SH-SY5Y (cell line): Measurements from ENCODE around the gene HBB.

ENCODE experiments used
- GATA2 ChIP-seq: IDR thresholded peaks from 2 replicates; pipeline ENCODE4 v1.6.1; 2011; ENCODE audit warnings: mild to moderate bottlenecking, low read depth, low read length
- GATA3 ChIP-seq: IDR thresholded peaks from 2 replicates; pipeline ENCODE4 v1.6.1; 2011; ENCODE audit warnings: low read depth, mild to moderate bottlenecking, low read length, moderate library complexity

HBB gene

GRCh38 chr11:5238486-5238885 is 11.6 kb upstream of the HBB start:
- TF ChIP-seq GATA2 = no peak
- no peak for TF ChIP-seq GATA3

DNA sequence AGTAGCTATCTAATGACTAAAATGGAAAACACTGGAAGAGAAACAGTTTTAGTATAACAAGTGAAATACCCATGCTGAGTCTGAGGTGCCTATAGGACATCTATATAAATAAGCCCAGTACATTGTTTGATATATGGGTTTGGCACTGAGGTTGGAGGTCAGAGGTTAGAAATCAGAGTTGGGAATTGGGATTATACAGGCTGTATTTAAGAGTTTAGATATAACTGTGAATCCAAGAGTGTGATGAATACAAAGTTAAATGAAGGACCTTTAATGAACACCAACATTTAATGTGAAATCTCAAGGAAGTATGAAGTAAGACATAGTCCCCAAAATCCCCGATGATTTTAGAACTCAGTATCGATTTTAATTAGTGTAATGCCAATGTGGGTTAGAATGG is 10.5 kb upstream of the HBB start:
- no peak for TF ChIP-seq GATA3
- no peak for TF ChIP-seq GATA2

DNA sequence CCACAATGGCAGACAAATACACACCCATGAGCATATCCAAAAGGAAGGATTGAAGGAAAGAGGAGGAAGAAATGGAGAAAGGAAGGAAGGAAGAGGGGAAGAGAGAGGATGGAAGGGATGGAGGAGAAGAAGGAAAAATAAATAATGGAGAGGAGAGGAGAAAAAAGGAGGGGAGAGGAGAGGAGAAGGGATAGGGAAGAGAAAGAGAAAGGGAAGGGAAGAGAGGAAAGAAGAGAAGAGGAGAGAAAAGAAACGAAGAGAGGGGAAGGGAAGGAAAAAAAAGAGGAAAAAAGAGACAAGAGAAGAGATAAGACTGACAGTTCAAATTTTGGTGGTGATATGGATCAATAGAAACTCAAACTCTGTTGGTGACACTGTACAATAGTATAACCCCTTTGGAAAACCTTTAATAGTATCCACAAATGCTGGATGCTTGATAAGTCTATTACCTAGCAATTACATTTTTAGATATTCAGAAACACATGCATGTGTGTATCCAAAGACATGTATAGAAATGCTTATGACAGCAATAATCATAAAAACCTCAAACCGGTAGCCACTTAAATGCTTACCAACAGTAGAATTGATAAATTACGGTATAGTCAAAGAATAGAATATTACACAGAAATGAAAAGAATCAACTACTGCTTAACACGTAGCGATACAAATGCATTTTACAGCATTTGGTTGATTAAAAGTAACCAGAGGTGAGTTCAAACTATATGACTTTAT is 8.7 kb upstream of the HBB start:
- TF ChIP-seq GATA2 (no peak), GATA3 (no peak)

GRCh38 chr11:5234381-5234834 is 7.5 kb upstream of the HBB start, which contains the start of gene HBD:
Gene HBD (minus strand): TSS chr11:5234483. CDS start chr11:5234433, 50 bp downstream.
- no peak for TF ChIP-seq GATA2
- TF ChIP-seq GATA3 = no peak

GRCh38 chr11:5233307-5233706 is 6.4 kb upstream of the HBB start:
- no peak for TF ChIP-seq GATA3
- TF ChIP-seq GATA2 = no peak

GRCh38 chr11:5232821-5233220 is 6.0 kb upstream of the HBB start:
- no peak for TF ChIP-seq GATA2
- TF ChIP-seq GATA3 = no peak

- TF ChIP-seq GATA3 (no peak), GATA2 (no peak)
These were observed 5.3 kb upstream of the HBB start for GRCh38 chr11:5232176-5232575.

DNA sequence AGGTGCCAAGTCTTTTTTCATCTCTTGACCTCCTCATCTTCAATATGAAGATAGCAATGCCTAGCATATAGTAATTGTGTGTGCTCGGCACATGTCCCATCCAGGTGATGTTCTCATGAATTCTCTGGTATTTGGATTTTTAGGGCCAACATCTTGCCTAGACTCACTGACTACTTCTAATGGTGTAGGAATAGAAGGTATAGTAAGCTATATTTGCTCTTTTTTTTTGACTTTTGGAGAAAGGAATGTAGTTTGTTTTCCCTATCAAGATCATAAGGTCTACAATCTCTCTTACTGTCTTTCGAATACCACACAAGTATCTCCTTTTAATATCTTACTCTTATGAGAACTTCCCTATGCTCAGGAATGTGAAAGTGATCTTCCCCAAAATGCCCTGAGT is 4.2 kb upstream of the HBB start:
- TF ChIP-seq GATA2 (no peak), GATA3 (no peak)

DNA sequence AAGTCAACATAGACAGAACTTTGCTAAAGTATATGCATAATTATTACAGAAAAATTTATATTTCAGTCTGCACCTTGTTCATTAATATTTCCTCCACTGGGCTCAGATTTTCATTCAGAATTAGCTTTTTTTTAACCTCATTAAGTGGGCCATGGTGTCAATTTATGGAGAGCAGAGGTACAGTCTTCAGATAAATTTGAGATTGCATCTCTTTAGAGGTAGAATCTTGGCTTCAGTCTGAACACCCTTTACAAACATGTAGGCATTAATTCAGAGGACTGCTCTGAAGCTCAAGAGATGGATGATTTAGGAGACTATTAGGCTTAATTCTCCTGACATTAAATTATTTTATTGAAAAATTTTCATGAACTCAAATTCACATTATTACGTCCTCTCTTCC is 3.4 kb upstream of the HBB start:
- TF ChIP-seq GATA2 (no peak), GATA3 (no peak)

DNA sequence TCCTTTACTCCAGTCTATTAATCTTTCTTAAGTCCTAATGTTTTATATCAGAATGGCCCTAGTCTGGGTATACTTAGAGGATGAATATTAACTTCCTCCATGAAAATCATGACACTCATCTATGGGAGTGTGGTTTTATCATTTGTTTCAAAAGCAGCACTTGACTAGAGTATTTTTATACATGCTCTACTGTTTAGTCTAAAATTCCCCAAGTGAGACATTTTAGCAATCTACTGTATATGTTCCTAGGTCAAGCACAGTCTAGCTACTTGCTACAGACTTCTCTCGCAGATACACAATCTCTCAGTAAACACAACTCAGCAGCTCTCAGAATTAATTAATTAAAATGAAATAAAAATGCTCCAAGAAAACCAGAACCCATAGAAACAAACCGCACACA is 2.9 kb upstream of the HBB start:
- no peak for TF ChIP-seq GATA2
- no peak for TF ChIP-seq GATA3

GRCh38 chr11:5229356-5229755 is 2.5 kb upstream of the HBB start:
- TF ChIP-seq GATA3 (no peak), GATA2 (no peak)

- no peak for TF ChIP-seq GATA2
- no peak for TF ChIP-seq GATA3
These were observed 1.3 kb upstream of the HBB start for GRCh38 chr11:5228124-5228523.

GRCh38 chr11:5227681-5228080 is 810 bp upstream of the HBB start:
- TF ChIP-seq GATA3 = no peak
- TF ChIP-seq GATA2 = no peak

- TF ChIP-seq GATA2 (no peak), GATA3 (no peak)
These were observed 1.4 kb downstream of the HBB start for GRCh38 chr11:5225480-5225871.
